HepG2 (cell line): ENCODE measurements around the gene CLASP1.
"Not testable (repeated sequence)": the region's sequence is repeated elsewhere in the genome, so short reads cannot be mapped to it uniquely, and the experiment has no call there.

ENCODE experiments used
- CTCF ChIP-seq: sonication (generic); formaldehyde crosslinking; IDR thresholded peaks from 2 replicates; pipeline ENCODE4 v1.5.0; 2020; ENCODE audit warnings: mild to moderate bottlenecking, missing genetic modification reagents, moderate library complexity
- MAX ChIP-seq: IDR thresholded peaks from 2 replicates; pipeline ENCODE4 v1.6.1; 2012; ENCODE audit warnings: inconsistent platforms
- POLR2A ChIP-seq, 2 experiments: IDR thresholded peaks; 2 replicates each; pipeline ENCODE4 v1.6.1; 2011; ENCODE audit warnings: low read depth in 2 of 2, low read length in 2 of 2, mild to moderate bottlenecking in 1 of 2, moderate library complexity in 1 of 2; ENCODE audit not compliant: insufficient read depth in 1 of 2
- SRF ChIP-seq: IDR thresholded peaks from 2 replicates; pipeline ENCODE4 v1.6.1; 2011; ENCODE audit warnings: mild to moderate bottlenecking, low read depth, low read length, moderate library complexity
- TAF15 ChIP-seq: fragments of 200-400 bp; formaldehyde crosslinking; IDR thresholded peaks from one replicate; pipeline ENCODE4 v1.6.1; 2018; ENCODE audit warnings: mild to moderate bottlenecking, low read depth, low read length; ENCODE audit not compliant: poor library complexity, severe bottlenecking
- ZFX ChIP-seq: sonication (generic); formaldehyde crosslinking; IDR thresholded peaks from 2 replicates; pipeline ENCODE4 v1.4.0; 2020; ENCODE audit warnings: mild to moderate bottlenecking, low read depth, missing genetic modification reagents, moderate library complexity
- TF ChIP-seq, protein P1 (sequence below): sonication (generic); formaldehyde crosslinking; IDR thresholded peaks from 2 replicates; pipeline ENCODE4 v1.8.0; 2022; ENCODE audit warnings: missing genetic modification reagents, mild to moderate bottlenecking, borderline replicate concordance

GRCh38 chr2:121331324-121331723, 317.9 kb downstream of the CLASP1 start:
- not testable (repeated sequence) for TF ChIP-seq TAF15; SRF; ZFX (CRISPR knock-in tag); MAX; CTCF (CRISPR knock-in tag); POLR2A (IDR thresholded peaks at IDR 0.05; ENCODE audit: insufficient read depth in 1 of 2, low read depth in 2 of 2, low read length in 2 of 2)
- TF ChIP-seq, protein P1, sequence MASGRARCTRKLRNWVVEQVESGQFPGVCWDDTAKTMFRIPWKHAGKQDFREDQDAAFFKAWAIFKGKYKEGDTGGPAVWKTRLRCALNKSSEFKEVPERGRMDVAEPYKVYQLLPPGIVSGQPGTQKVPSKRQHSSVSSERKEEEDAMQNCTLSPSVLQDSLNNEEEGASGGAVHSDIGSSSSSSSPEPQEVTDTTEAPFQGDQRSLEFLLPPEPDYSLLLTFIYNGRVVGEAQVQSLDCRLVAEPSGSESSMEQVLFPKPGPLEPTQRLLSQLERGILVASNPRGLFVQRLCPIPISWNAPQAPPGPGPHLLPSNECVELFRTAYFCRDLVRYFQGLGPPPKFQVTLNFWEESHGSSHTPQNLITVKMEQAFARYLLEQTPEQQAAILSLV (CRISPR knock-in tag): not testable (repeated sequence)
